Measurements from ENCODE around the gene SCN8A.

SCN8A gene

DNA sequence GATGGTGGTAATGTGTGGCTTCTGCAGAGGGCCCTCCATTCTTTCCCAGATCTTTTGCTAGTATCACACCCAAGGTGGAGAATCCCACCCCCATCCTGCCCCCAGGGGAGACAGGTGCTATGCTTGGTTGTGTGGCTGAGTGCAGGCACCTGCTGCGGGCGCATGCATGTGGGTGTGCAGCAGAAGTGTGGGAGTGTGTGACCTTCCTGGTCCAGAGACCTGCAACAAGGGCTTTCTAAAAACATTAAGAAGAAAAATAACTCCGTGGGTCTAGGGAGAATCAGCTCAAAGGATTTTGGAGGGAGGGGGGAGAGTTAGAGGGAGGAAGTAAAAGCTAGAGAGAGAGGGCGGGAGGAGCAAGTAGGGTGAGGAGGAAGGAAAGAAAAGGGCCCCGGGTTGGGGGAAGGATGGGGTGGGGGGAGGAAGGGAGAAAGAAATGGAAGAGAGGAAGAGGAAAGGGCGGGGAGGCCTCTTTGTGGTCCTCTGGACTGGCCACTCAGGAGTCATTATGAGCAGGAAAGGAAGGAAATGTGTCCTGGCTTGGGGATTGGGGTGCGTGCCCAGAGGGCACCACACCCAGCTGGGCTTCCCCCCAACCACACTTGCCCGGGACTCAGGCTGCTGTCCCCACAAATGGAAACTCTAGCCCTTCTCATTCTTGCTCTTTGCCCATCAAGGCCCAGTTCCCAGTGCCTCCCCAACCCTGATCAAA, 260.5 kb downstream of the SCN8A start:
- Histone ChIP-seq H3K9me3 (ENCODE audit: control insufficient read depth, low read length) (no peaks in the 10 kb centered on the region), H3K4me1 (ENCODE audit: control insufficient read depth, insufficient read depth, low read length, poor library complexity, severe bottlenecking) (peaks cover 11% of the 10 kb centered on the region), H3K4me3 (ENCODE audit: extremely low read depth, insufficient read depth, low read length, poor library complexity, severe bottlenecking) (no peak overlapping the region), H3K27ac (ENCODE audit: low read depth, low read length, severe bottlenecking) (no peak overlapping the region), H3K36me3 (ENCODE audit: control insufficient read depth, insufficient read depth, low read length) (no peaks in the 10 kb centered on the region)
- WGBS, 2 experiments (ENCODE audit: insufficient coverage in 2 of 2): 72 to 73% methylated on average over 6 of the region's 8 CpGs

DNA sequence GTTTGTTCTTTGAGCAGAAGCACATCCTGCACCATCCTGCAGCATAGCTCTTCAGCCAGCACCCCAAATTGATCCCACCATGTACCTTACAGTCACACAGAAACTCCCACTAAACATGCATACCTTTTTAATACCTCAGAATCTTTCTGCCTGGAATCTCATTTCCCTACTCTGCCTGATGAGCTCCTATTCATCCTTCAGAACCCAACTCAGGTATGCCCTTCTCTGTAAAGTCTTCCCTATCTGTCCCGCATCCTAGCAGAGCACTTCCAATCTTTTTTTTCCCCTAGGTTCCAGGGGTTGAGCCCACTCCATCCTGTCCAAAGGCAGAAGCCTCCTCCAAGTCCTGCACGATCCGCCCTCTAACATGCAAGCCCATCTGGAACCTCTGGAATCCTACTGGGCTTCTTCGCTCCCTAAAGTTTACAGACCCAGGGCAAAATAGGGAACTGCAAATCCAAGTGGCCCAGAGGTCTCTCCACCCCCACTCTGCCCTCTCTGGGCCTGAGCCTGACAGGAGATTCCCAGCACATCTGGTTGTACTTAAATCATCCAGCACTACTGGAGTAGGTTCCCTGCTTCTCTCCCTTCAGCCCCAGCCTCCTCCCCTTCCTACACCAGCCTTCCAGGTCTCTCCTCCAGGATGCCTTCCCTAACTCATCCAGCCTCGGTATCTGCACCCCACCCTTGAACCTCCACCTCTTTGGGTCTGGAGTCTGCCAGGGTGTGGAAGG, 261.5 kb downstream of the SCN8A start:
- Histone ChIP-seq H3K27ac (ENCODE audit: low read depth, low read length, severe bottlenecking) (no peak overlapping the region), H3K9me3 (ENCODE audit: control insufficient read depth, low read length) (no peaks in the 10 kb centered on the region), H3K4me1 (ENCODE audit: control insufficient read depth, insufficient read depth, low read length, poor library complexity, severe bottlenecking) (peaks cover 9% of the 10 kb centered on the region), H3K36me3 (ENCODE audit: control insufficient read depth, insufficient read depth, low read length) (no peaks in the 10 kb centered on the region), H3K4me3 (ENCODE audit: extremely low read depth, insufficient read depth, low read length, poor library complexity, severe bottlenecking) (no peak overlapping the region)
- WGBS, 2 experiments (ENCODE audit: insufficient coverage in 2 of 2): 88% methylated on average over 4 of the region's 5 CpGs

DNA sequence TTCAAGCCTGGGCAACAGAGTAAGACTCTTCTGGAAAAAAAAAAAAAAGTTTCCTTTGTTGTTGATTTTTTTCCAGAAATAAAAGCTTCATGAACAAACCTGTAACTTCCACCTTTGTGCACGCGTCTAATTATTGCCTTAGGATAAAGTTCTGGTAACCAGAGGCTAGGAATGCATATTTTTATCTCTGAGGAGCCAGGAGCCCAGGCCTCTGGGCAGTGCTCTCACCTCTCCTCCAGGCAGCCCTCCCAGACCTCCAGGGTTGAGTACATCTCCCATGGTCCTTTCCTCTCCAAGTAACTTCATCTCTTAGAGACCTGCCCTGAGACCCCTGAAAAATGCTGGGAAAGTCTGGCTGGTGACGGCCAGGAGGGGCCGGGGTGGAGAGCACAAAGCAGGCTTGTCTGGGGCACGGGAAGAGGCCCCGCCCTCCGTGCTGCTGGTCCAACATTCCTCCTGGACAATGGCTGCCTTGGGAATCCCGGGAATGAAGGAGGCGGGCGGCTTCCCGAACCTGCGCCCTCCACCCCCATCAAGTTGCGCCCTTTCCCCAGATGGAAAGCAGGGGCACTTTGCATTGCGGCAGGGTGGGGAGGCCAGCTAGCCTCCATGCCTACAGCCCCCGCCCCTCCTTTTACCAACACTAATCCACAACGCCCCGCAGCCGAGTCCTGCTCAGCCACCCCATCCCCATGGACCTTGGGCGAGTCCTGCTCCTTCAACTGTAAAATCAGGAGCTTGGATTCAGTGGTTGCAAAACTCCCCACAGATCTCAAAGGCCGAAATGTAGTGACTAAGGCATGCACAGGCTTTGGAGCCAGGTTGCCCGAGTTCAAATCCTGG, 264.8 kb downstream of the SCN8A start:
- Histone ChIP-seq H3K27ac (ENCODE audit: low read depth, low read length, severe bottlenecking) (peak overlapping the region; percentile 81), H3K4me3 (ENCODE audit: extremely low read depth, insufficient read depth, low read length, poor library complexity, severe bottlenecking) (peak overlapping the region; percentile 23), H3K9me3 (ENCODE audit: control insufficient read depth, low read length) (no peaks in the 10 kb centered on the region), H3K36me3 (ENCODE audit: control insufficient read depth, insufficient read depth, low read length) (no peaks in the 10 kb centered on the region), H3K4me1 (ENCODE audit: control insufficient read depth, insufficient read depth, low read length, poor library complexity, severe bottlenecking) (peaks cover 9% of the 10 kb centered on the region)
- WGBS, 2 experiments (ENCODE audit: insufficient coverage in 2 of 2): 10 to 17% methylated on average over 15 to 19 of the region's 21 CpGs

DNA sequence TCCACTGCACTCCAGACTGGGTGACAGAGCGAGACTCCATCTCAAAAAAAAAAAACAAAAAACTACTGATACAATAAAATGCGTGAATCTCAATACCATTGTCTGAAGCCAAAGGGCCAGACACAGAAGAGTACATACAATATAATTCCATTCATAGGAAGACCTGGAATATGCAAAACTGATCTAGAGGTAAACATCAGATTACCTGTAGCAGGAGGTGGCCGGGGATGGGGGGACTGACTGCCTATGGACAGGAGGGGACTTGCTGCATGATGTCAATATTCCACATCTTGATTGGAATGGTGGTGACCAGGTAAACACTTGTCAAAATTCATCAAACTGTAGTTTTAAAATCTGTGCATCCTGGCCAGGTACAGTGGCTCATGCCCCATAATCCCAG, 270.0 kb downstream of the SCN8A start:
- Histone ChIP-seq H3K4me3 (ENCODE audit: extremely low read depth, insufficient read depth, low read length, poor library complexity, severe bottlenecking) (no peak overlapping the region), H3K4me1 (ENCODE audit: control insufficient read depth, insufficient read depth, low read length, poor library complexity, severe bottlenecking) (peaks cover 25% of the 10 kb centered on the region), H3K9me3 (ENCODE audit: control insufficient read depth, low read length) (no peaks in the 10 kb centered on the region), H3K27ac (ENCODE audit: low read depth, low read length, severe bottlenecking) (no peak overlapping the region), H3K36me3 (ENCODE audit: control insufficient read depth, insufficient read depth, low read length) (no peaks in the 10 kb centered on the region)
- WGBS, 2 experiments (ENCODE audit: insufficient coverage in 2 of 2): 92% methylated on average over 1 of the region's 3 CpGs

All from mesodermal cell (in vitro differentiated cells).